ENCODE data around the gene SAMD11. TPM values are rescaled to one million over a fixed set of nuclear protein-coding genes. Genes with fewer than 3 reads are reported as not detected.
A peak's percentile ranks its signal among the peaks of the same experiment; 100 is the strongest.
"Not testable (repeated sequence)": the region's sequence is repeated elsewhere in the genome, so short reads cannot be mapped to it uniquely, and the experiment has no call there.

SAMD11 gene
- total RNA-seq, 2 donors from 2014 or later = not detected

DNA sequence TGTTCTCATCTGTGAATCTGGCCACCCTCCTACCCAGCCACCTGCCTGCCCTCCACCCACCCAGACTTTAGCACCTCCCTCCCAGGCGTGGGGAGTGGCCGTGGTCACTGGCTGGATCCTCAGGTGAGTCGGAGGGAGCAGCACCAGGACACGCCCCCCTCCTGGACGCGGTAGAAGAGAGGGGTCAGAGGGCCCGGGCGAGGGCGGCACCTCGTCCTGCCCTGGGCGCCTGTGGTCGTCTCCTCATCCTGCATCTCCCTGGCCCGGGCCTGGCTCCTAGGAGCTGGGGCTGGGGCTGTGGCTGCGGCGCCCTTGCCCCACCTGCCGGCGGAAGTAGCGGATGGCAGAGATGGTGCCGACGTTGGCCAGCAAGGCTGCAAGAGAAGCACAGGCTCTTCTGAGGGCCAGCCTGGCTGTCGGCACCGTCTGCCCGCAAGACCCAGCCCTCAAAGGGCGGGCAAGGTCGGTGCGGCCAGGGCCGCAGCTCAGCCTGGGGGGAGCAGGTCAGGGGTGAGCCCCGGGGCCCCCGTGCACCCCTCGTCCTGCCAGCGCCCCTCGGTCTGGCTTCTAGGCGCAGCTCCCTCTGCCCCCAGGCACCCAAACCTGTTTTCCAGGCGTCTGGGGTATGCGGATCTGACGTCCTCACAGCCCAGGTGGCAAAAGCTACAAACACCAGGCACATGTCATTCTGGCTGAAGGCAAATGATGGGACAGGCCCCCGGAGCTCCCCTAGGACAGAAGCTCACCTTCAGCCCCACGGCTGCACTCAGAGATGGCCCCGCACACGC, 52.4 kb downstream of the SAMD11 start:
- peaks cover 8 to 12% of the 10 kb centered on the region in 2 donors for H3K27me3 Mint-ChIP-seq
- peak overlapping the region in 1 of 2 donors; percentile 16 for H3K27ac Mint-ChIP-seq
- ATAC-seq (peak; percentile 66 to 79), DNase-seq (ENCODE audit: low spot score) (no peak)
- peaks cover 0 to 5% of the 10 kb centered on the region in 2 donors for H3K4me1 Mint-ChIP-seq (ENCODE audit: low read depth in 2 of 2)
- H3K4me3 Mint-ChIP-seq = no peak overlapping the region
- no peaks in the 10 kb centered on the region for H3K36me3 Mint-ChIP-seq
- H3K9me3 Mint-ChIP-seq = no peaks in the 10 kb centered on the region

DNA sequence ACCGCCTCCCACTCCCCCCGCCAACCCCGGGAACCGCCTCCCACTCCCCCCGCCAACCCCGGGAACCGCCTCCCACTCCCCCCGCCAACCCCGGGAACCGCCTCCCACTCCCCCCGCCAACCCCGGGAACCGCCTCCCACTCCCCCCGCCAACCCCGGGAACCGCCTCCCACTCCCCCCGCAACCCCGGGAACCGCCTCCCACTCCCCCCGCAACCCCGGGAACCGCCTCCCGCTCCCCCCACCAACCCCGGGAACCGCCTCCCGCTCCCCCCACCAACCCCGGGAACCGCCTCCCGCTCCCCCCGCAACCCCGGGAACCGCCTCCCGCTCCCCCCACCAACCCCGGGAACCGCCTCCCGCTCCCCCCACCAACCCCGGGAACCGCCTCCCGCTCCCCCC, 53.1 kb downstream of the SAMD11 start:
- H3K4me1 Mint-ChIP-seq (ENCODE audit: low read depth in 2 of 2); H3K9me3 Mint-ChIP-seq; ATAC-seq; H3K27ac Mint-ChIP-seq; DNase-seq (ENCODE audit: low spot score); H3K36me3 Mint-ChIP-seq; H3K4me3 Mint-ChIP-seq; H3K27me3 Mint-ChIP-seq: not testable (repeated sequence)

DNA sequence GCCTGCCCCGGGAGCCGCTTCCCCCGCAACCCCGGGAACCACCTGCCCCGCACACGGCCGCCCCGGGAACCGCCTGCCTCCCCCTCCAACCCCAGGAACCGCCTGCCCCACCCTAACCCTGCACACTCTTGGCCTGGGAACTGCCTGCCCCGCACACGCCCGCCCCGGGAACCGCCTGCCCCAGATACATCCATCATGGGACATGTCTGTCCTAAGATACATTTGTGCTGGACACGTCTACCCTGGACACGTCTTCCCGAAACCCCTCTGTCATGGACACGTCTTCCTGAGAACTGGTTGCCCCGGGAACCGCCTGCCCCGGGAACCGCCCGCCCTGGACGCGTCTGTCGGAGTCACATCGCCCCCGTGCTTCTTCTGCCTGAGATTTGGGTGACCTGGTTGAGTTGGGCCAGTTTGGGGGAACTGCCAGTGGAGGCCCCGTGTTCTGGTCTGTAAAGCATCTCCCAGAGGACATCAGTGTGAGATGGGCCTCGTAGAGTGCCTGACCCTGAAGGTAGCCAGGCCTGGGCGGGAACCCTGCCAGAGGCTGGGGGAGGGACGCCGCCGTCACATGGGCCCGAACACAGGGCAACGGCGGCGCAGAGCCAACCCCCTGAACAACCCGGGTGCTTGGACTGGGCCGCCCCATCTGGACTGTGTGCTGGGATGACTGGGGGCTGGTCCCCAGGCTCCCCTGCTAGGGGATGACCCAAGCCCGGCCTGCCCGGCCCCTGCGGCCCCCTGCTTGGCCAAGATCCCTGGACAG, 54.5 kb downstream of the SAMD11 start:
- peak overlapping the region in 1 of 2 donors; percentile 53 for H3K27ac Mint-ChIP-seq
- peaks cover 0 to 5% of the 10 kb centered on the region in 2 donors for H3K4me1 Mint-ChIP-seq (ENCODE audit: low read depth in 2 of 2)
- no peaks in the 10 kb centered on the region for H3K36me3 Mint-ChIP-seq
- peaks cover 9 to 13% of the 10 kb centered on the region in 2 donors for H3K27me3 Mint-ChIP-seq
- no peaks in the 10 kb centered on the region for H3K9me3 Mint-ChIP-seq
- DNase-seq (ENCODE audit: low spot score) = no peak
- no peak for ATAC-seq
- no peak overlapping the region for H3K4me3 Mint-ChIP-seq

DNA sequence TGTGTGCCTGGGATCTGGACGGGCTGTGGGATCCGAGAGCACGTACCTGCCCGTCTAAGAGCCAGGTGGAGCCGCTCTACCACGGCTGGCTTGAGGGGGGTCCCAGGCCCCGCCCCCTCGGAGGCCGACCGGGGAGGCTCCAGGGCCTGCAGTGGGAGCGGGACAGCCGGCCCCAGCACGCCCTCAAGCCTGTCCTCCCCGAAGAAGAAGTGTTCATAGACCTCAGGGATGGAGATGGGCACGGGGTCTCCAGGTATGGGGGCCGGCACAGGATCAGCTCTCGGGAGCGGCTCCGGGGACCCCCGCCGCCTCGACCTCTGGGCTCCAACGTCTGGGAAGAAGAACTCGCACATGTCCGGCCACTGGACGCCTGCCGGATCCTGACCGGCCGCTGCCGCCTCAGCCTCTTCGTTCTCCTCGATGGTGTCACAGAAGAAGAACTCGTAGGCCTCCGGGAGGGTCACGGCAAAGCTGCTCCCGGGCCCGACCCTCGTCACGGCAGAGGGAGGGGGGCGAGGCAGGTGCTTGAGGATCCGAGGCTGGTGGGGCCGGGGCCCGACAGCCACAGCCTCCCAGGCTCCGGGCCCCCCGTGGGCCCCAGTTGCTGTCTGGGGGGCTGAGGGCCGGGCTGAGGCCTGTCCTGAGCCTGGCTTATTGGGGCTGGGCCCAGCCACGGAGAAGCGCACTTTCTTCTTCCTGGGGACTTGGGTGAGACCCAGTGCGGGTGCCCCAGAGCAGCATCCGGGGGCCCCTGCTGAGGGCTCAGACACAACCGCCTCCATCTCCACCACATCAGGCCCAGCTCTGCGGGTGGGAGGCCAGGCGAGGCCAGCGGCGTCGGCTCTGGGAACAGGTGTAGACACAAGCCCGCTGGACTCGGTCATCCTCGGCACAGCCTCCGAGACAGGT, 55.4 kb downstream of the SAMD11 start:
- no peak for DNase-seq (ENCODE audit: low spot score)

DNA sequence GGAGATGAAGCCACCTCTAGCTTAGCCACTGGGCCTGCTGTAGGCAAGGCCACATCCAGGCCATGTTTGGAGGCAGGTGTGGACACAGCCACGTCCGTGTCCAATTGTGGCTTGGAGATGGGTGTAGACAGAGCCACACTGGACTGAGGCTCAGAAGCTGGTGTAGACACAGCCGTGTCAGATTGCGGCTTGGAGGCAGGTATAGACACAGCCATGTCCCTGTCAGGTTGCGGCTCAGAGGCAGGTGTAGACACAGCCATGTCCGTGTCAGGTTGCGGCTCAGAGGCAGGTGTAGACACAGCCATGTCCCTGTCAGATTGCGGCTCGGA, 56.0 kb downstream of the SAMD11 start:
- peaks cover 12% of the 10 kb centered on the region in 2 donors for H3K27me3 Mint-ChIP-seq
- H3K9me3 Mint-ChIP-seq = no peaks in the 10 kb centered on the region
- no peaks in the 10 kb centered on the region for H3K36me3 Mint-ChIP-seq
- H3K27ac Mint-ChIP-seq = no peak overlapping the region
- DNase-seq (ENCODE audit: low spot score) = no peak
- H3K4me1 Mint-ChIP-seq (ENCODE audit: low read depth in 2 of 2) = peaks cover 0 to 5% of the 10 kb centered on the region in 2 donors
- ATAC-seq = no peak
- H3K4me3 Mint-ChIP-seq = no peak overlapping the region

More for the DNA sequence above, 55.4 kb downstream of the SAMD11 start:
- no peak for ATAC-seq
- no peaks in the 10 kb centered on the region for H3K36me3 Mint-ChIP-seq
- no peaks in the 10 kb centered on the region for H3K9me3 Mint-ChIP-seq
- no peak overlapping the region for H3K27ac Mint-ChIP-seq
- no peak overlapping the region for H3K4me3 Mint-ChIP-seq
- peaks cover 13% of the 10 kb centered on the region in 2 donors for H3K27me3 Mint-ChIP-seq
- H3K4me1 Mint-ChIP-seq (ENCODE audit: low read depth in 2 of 2) = peaks cover 0 to 5% of the 10 kb centered on the region in 2 donors

DNA sequence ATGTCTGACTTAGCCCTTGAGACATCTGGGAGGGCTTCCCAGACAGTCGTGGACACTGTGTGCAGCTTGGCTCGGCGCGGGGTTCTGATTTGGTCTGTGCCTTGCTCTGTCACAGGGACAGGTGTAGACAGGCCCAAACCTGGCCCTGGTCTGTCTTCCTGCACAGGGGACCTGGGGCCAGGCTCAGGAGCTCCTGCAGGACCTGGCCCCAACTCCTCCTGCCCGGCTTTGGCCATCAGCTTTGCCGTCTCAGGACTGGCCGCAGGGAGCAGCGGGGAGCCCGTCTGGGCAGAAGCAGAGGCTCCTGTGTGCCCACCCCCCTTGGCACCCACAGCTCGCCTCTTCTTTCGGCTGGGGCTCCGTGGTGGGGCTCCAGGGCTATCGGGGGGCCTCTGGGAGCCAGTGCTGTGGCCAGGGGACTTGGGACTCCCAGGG, 56.4 kb downstream of the SAMD11 start:
- peaks cover 0 to 5% of the 10 kb centered on the region in 2 donors for H3K4me1 Mint-ChIP-seq (ENCODE audit: low read depth in 2 of 2)
- DNase-seq (ENCODE audit: low spot score) (no peak), ATAC-seq (no peak)
- H3K27ac Mint-ChIP-seq = no peak overlapping the region
- no peaks in the 10 kb centered on the region for H3K36me3 Mint-ChIP-seq
- H3K27me3 Mint-ChIP-seq = peaks cover 9 to 10% of the 10 kb centered on the region in 2 donors
- H3K9me3 Mint-ChIP-seq = no peaks in the 10 kb centered on the region
- no peak overlapping the region for H3K4me3 Mint-ChIP-seq

DNA sequence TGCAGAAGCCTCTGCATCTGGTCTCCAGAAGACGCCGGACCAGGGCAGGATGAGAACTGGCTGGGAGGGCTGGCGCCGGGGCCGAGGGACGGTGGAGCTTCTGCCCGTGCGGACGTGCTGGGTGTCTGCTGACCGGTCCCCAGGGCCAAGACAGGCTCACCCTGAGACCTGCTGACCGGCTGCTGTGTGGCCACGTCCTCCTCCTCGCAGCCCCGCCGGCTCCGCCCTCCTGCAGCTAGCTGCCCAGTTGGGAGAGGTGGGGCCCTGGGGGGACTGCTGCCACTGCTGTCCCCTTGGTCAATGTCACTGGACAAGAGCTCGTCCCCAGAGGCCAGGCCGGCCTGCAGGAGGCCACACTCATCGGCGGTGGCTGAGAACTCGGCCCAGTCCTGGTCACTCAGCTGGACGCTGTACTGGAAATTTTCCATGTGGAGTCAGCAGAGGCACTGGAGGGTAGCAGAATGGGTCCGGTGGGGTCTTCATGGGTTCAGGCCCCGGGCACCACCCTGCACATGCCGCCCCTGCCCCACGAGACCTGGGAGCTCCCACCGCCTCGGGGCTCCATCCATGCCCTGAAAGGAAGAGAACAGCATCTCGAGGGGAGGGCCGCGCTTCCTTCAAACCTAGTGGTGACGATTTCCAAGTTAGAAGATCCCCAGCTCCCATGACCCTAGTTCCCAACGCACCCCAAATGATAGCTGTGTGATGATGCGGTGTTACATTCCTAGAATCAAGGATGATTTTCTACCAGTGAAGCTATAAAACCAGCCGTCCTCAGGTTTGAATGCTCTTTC, 57.1 kb downstream of the SAMD11 start:
- Mint-ChIP-seq H3K4me1 (ENCODE audit: low read depth in 2 of 2) (peaks cover 0 to 2% of the 10 kb centered on the region in 2 donors), H3K27me3 (peaks cover 7 to 14% of the 10 kb centered on the region in 2 donors), H3K36me3 (no peaks in the 10 kb centered on the region), H3K9me3 (no peaks in the 10 kb centered on the region), H3K4me3 (no peak overlapping the region), H3K27ac (no peak overlapping the region)
- no peak for ATAC-seq
- DNase-seq (ENCODE audit: low spot score) = no peak

DNA sequence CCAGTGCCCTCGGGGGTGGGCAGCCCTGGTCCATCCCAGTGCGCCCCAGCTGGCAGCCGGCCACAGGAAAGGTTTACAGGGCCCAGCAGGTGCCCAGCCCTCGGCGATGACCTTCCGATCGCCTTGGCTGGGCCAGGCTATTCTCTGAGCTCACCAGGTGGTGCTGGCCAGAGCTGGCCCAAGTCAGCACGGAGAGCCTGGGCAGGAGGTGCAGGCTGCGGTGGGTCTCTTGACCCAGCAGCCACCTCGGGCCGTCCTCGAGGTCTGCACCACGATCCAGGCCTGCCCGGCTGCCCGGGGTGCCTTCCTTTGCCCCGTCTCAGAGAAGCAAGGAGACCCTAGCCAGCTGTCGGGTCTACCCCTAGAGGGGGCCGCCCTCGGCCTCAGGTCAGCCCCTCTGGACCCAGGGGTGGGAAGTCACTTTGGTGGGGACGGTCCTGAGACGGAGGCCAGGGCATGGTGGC, 57.8 kb downstream of the SAMD11 start:
- ATAC-seq (no peak), DNase-seq (ENCODE audit: low spot score) (no peak)
- Mint-ChIP-seq H3K27me3 (peaks cover 6 to 22% of the 10 kb centered on the region in 2 donors), H3K4me1 (ENCODE audit: low read depth in 2 of 2) (no peaks in the 10 kb centered on the region), H3K4me3 (no peak overlapping the region), H3K27ac (no peak overlapping the region), H3K9me3 (no peaks in the 10 kb centered on the region), H3K36me3 (no peaks in the 10 kb centered on the region)

DNA sequence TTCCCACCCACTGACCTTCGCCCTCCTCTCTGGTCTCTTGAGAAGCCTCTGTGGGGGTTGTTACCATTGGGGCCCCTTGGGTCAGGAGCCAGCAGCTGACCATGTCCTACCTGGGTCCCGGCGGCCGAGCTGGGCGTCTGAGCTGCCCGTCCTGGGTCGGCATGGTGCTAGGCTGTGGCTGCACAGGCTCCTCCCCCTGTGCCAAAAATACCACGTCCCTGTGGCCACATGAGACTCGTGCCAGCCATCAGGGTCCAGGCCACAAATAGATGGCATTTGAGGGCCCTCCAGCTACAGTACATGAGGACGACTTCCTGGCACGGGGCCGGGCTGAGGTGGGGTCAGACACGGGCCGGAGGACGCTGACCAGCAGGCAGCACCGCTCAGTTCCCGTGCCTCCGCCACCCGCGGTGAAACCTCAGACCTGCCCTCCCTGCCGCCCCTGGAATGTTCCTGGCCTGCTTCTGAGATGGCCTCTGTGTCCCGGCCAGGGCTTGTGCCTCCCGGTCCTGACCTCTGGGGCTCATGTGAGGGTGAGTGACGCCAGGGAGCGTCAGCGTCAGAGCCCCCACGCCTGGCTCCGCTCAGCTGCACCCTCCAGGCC, 58.3 kb downstream of the SAMD11 start, which contains the start of gene PERM1:
Gene PERM1 (minus strand): TSS at position 139 of the 604 bp plus-strand sequence. CDS start 1,064 bp downstream, outside the sequence.
- DNase-seq (ENCODE audit: low spot score) (no peak), ATAC-seq (no peak)
- Mint-ChIP-seq H3K9me3 (no peaks in the 10 kb centered on the region), H3K27ac (no peak within 1 kb of the TSS), H3K36me3 (no peaks in the 10 kb centered on the region), H3K4me3 (no peak within 1 kb of the TSS), H3K4me1 (ENCODE audit: low read depth in 2 of 2) (no peaks in the 10 kb centered on the region), H3K27me3 (peaks cover 6 to 22% of the 10 kb centered on the region in 2 donors)

DNA sequence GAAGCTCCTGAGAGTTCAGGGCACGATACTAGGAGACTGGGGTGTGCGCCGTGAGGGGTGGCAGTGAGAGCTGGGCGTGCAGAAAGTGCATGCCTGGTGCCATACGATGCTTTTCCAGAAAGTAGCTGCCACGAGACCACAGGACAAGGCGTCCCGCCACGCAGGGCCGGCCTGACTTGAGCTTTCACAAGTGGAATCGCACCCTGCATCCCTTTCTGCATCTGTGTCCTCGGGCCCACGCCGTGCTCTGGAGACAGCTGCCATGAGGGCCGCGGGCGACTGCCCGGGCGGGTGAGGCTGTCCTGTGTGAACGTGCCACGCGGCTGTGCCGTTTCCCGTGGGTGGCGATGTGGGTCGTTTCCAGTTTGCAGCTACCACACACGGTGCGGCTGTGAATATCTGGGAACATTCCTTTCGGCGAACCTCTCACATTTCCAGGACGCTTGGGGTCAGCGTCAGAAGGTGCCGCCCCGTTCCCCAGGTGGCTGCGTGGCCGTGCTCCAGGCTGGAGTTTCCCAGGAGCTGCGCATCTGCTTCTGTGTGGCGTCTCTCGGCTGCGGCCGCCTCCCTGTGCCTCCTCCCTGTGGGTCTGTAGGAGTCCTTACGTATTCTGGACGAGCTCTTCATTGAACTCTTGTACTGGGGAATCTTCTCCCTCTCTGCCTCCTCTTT, 59.2 kb downstream of the SAMD11 start:
- Mint-ChIP-seq H3K9me3 (no peaks in the 10 kb centered on the region), H3K4me1 (ENCODE audit: low read depth in 2 of 2) (no peaks in the 10 kb centered on the region), H3K27ac (no peak overlapping the region), H3K4me3 (no peak overlapping the region), H3K36me3 (no peaks in the 10 kb centered on the region), H3K27me3 (peaks cover 6 to 22% of the 10 kb centered on the region in 2 donors)
- ATAC-seq = no peak
- no peak for DNase-seq (ENCODE audit: low spot score)

DNA sequence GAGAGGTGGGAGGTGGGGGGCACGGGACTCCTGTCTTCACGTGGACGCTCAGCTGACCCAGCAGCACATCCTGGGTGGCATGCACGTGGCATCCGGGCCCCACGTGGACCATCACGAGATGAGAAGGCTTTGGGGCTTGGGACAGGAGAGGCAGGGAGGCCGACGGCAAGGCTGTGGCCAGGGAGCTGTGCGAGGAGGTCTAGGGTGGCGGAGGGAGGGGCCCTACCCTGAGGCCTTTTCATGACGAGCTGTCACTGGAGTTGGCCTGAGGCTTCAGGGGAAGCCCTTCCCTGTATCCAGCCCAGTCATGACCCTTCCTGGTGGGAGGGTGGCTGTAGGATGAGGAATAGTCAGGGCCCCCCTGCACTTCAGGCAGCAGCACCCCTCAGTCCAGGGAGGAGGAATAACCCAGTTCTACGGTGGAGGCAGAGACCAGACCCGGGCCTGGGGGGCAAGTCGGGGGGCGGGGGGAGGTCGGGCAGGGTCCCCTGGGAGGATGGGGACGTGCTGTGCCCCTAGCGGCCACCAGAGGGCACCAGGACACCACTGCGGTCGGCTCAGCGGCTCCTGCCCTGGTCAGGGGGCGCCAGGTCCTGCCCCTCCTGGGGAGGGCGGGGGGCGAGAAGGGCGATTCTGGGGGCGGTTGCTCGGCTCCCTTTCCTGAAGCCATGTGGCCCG, 60.2 kb downstream of the SAMD11 start:
- no peaks in the 10 kb centered on the region for H3K36me3 Mint-ChIP-seq
- H3K27ac Mint-ChIP-seq = no peak overlapping the region
- DNase-seq (ENCODE audit: low spot score) (no peak), ATAC-seq (peak; percentile 62 to 80)
- H3K9me3 Mint-ChIP-seq = no peaks in the 10 kb centered on the region
- H3K4me1 Mint-ChIP-seq (ENCODE audit: low read depth in 2 of 2) = no peaks in the 10 kb centered on the region
- H3K4me3 Mint-ChIP-seq = no peak overlapping the region
- H3K27me3 Mint-ChIP-seq = peaks cover 11 to 29% of the 10 kb centered on the region in 2 donors

DNA sequence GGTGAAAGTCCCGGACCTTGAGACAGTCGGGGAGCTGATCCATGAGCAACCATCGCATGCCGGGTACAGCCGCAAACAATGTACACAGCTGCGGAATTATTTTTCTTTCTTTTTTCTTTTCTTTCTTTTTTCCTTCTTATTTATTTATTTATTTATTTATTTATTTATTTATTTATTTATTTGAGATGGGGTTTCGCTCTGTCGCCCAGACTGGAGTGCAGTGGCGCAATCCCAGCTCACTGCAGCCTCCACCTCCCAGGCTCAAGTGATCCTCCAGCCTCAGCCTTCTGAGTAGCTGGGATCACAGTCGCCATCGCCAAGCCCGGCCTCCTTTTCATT, 60.7 kb downstream of the SAMD11 start:
- Mint-ChIP-seq H3K27ac (no peak overlapping the region), H3K4me3 (no peak overlapping the region), H3K27me3 (peaks cover 14 to 34% of the 10 kb centered on the region in 2 donors), H3K4me1 (ENCODE audit: low read depth in 2 of 2) (no peaks in the 10 kb centered on the region), H3K9me3 (no peaks in the 10 kb centered on the region), H3K36me3 (no peaks in the 10 kb centered on the region)
- DNase-seq (ENCODE audit: low spot score) (no peak), ATAC-seq (no peak)

All from natural killer cell treated with Interleukin-12 subunit alpha and Interleukin-12 subunit beta and Interleukin-15 and Interleukin-18, amount 100 ng/mL, for 72 hours (primary cell).